Endodermal cell (in vitro differentiated cells): Measurements from ENCODE around the gene TM9SF3. TPM values are rescaled to one million over a fixed set of nuclear protein-coding genes. Genes with fewer than 3 reads are reported as not detected.

Source experiments
- DNase-seq: peaks from one replicate; pipeline ENCODE4 v3.0.0-alpha.2; 2017
- H3K27ac ChIP-seq: 2 replicates; pipeline ENCODE4 v1.5.1; 2013; ENCODE audit warnings: mild to moderate bottlenecking, low read depth, low read length, moderate library complexity
- H3K27me3 ChIP-seq: 2 replicates; pipeline ENCODE4 v1.6.1; 2013; ENCODE audit warnings: mild to moderate bottlenecking, low read length, moderate library complexity; ENCODE audit not compliant: insufficient read depth, control insufficient read depth, poor library complexity, severe bottlenecking
- H3K36me3 ChIP-seq: 2 replicates; pipeline ENCODE4 v1.7.0; 2013; ENCODE audit warnings: mild to moderate bottlenecking, low read length, moderate library complexity; ENCODE audit not compliant: control insufficient read depth, insufficient read depth
- H3K4me1 ChIP-seq: one replicate; pipeline ENCODE4 v1.7.0; 2013; ENCODE audit warnings: low read length; ENCODE audit not compliant: control insufficient read depth, insufficient read depth
- H3K4me3 ChIP-seq: 2 replicates; pipeline ENCODE4 v1.5.1; 2013; ENCODE audit warnings: mild to moderate bottlenecking, low read length, moderate library complexity
- H3K9ac ChIP-seq: 2 replicates; pipeline ENCODE4 v1.6.1; 2013; ENCODE audit warnings: mild to moderate bottlenecking, low read length, moderate library complexity; ENCODE audit not compliant: poor library complexity, severe bottlenecking; ENCODE audit errors: extremely low read depth
- H3K9me3 ChIP-seq: 2 replicates; pipeline ENCODE4 v1.6.1; 2013; ENCODE audit warnings: mild to moderate bottlenecking, low read length, moderate library complexity; ENCODE audit not compliant: control insufficient read depth
- H3K27ac Mint-ChIP-seq: 2 replicates; pipeline ENCODE4 v1.8.0; 2020; ENCODE audit warnings: mixed read lengths
- H3K27me3 Mint-ChIP-seq: 2 replicates; pipeline ENCODE4 v1.8.0; 2021; ENCODE audit warnings: mild to moderate bottlenecking, mixed read lengths; ENCODE audit not compliant: insufficient read depth
- H3K36me3 Mint-ChIP-seq: 2 replicates; pipeline ENCODE4 v1.8.0; 2020; ENCODE audit warnings: low read depth, mixed read lengths
- H3K4me1 Mint-ChIP-seq: 2 replicates; pipeline ENCODE4 v1.8.0; 2020; ENCODE audit warnings: mixed read lengths
- H3K4me3 Mint-ChIP-seq: 2 replicates; pipeline ENCODE4 v1.8.0; 2020; ENCODE audit warnings: mild to moderate bottlenecking, moderate library complexity, mixed read lengths
- H3K9me3 Mint-ChIP-seq: 2 replicates; pipeline ENCODE4 v1.8.0; 2020; ENCODE audit warnings: mild to moderate bottlenecking, mixed read lengths
- CTCF ChIP-seq: fragments of 200-600 bp; sonication (generic); conservative IDR thresholded peaks from 2 replicates; pipeline ENCODE4 v1.5.0; 2021; ENCODE audit warnings: antibody characterized with exemption, mild to moderate bottlenecking
- WGBS, 2 experiments: methylation state at CpG; one replicate each; pipeline versions ENCODE4 v1.1.5 to v1.1.7; 2013; ENCODE audit warnings: missing lambda C conversion rate in 2 of 2, mixed read lengths in 1 of 2; ENCODE audit not compliant: insufficient coverage in 1 of 2, insufficient read length in 1 of 2; 5-methylcytosine and 5-hydroxymethylcytosine counted together
- total RNA-seq, 2 donors: library from RNA; stranded (reverse); fragmentation: NEBNext Ultra II Directional in 1 of 2; extraction: Animal tissue kit (Norgen Biotek cat#: 25700) in 1 of 2; gene quantifications; 2 replicates in 1 of 2; 3 replicates in 1 of 2; pipeline ENCODE4 v1.2.1, GENCODE V29; 2021

TM9SF3 gene
- total RNA-seq, 2 donors from 2014 or later: 134 to 137 TPM

GRCh38 chr10:96609510-96609909, 22.7 kb upstream of the TM9SF3 start:
- Mint-ChIP-seq H3K27me3 (no peaks in the 10 kb centered on the region), H3K4me1 (peaks cover 4% of the 10 kb centered on the region), H3K9me3 (no peaks in the 10 kb centered on the region), H3K27ac (no peak overlapping the region), H3K4me3 (no peak overlapping the region), H3K36me3 (peaks cover 3% of the 10 kb centered on the region)
- TF ChIP-seq CTCF: no peak
- no peak overlapping the region for H3K9ac ChIP-seq
- H3K27me3 ChIP-seq: no peaks in the 10 kb centered on the region
- no peaks in the 10 kb centered on the region for H3K36me3 ChIP-seq
- no peaks in the 10 kb centered on the region for H3K9me3 ChIP-seq
- no peak for DNase-seq
- no peak overlapping the region for H3K4me3 ChIP-seq
- 91 to 97% methylated on average over 4 to 7 of the region's 7 CpGs for WGBS, 2 experiments
- H3K27ac ChIP-seq: no peak overlapping the region
- no peaks in the 10 kb centered on the region for H3K4me1 ChIP-seq

- H3K36me3 Mint-ChIP-seq: peaks cover 3% of the 10 kb centered on the region
- Histone ChIP-seq H3K27ac (no peak overlapping the region), H3K4me3 (no peak overlapping the region), H3K27me3 (no peaks in the 10 kb centered on the region), H3K36me3 (no peaks in the 10 kb centered on the region), H3K9ac (no peak overlapping the region), H3K4me1 (no peaks in the 10 kb centered on the region), H3K9me3 (no peaks in the 10 kb centered on the region)
- H3K9me3 Mint-ChIP-seq: no peaks in the 10 kb centered on the region
- H3K4me3 Mint-ChIP-seq: no peak overlapping the region
- peaks cover 4% of the 10 kb centered on the region for H3K4me1 Mint-ChIP-seq
- DNase-seq: no peak
- 90 to 95% methylated on average over 4 to 5 of the region's 5 CpGs for WGBS, 2 experiments
- no peak for TF ChIP-seq CTCF
- no peaks in the 10 kb centered on the region for H3K27me3 Mint-ChIP-seq
- H3K27ac Mint-ChIP-seq: no peak overlapping the region
Measured at GRCh38 chr10:96608805-96609204, 22.0 kb upstream of the TM9SF3 start.

- Mint-ChIP-seq H3K9me3 (no peaks in the 10 kb centered on the region), H3K27ac (no peak overlapping the region), H3K4me3 (no peak overlapping the region), H3K36me3 (peaks cover 3% of the 10 kb centered on the region), H3K4me1 (peaks cover 4% of the 10 kb centered on the region), H3K27me3 (no peaks in the 10 kb centered on the region)
- DNase-seq: no peak
- H3K4me3 ChIP-seq: no peak overlapping the region
- TF ChIP-seq CTCF: no peak
- no peak overlapping the region for H3K9ac ChIP-seq
- no peaks in the 10 kb centered on the region for H3K27me3 ChIP-seq
- no peaks in the 10 kb centered on the region for H3K9me3 ChIP-seq
- 70 to 75% methylated on average over 2 to 3 of the region's 3 CpGs for WGBS, 2 experiments
- H3K4me1 ChIP-seq: no peaks in the 10 kb centered on the region
- no peak overlapping the region for H3K27ac ChIP-seq
- no peaks in the 10 kb centered on the region for H3K36me3 ChIP-seq
Measured at GRCh38 chr10:96608262-96608661, 21.4 kb upstream of the TM9SF3 start.
